ENCODE data around the gene TOX2. TPM values are rescaled to one million over a fixed set of nuclear protein-coding genes. Genes with fewer than 3 reads are reported as not detected.

Gene TOX2
- total and polyA plus RNA-seq, 2 of the 8 experiments (the other 6 are each of a cell fraction or from before 2014, with no cell fraction given), result 1.8 to 3.4 TPM

- Histone ChIP-seq H3K4me2 (ENCODE audit: insufficient read depth in 1 of 2, low read depth in 2 of 2, low read length in 2 of 2) (no peak overlapping the region), H3K56ac (replicated peaks; ENCODE audit: insufficient read length, low read depth, low read length) (no peak overlapping the region), H4K91ac (replicated peaks; ENCODE audit: insufficient read length, low read length) (no peak overlapping the region), H4K8ac (ENCODE audit: extremely low read depth, insufficient read depth, low read length) (no peak overlapping the region), H3K9ac (replicated peaks in 1 of 4; ENCODE audit: extremely low read depth in 1 of 4, low read depth in 3 of 4, low read length in 3 of 4) (no peak overlapping the region; a peak in 1 of 7 replicates), H2AK5ac (ENCODE audit: low read depth, low read length) (no peak overlapping the region), H3K4me1 (replicated peaks in 1 of 4; ENCODE audit: control insufficient read depth in 3 of 4, insufficient read depth in 4 of 4, low read length in 3 of 4) (no peaks in the 10 kb centered on the region), H3K27me3 (replicated peaks in 1 of 4; ENCODE audit: control insufficient read depth in 3 of 4, extremely low read depth in 1 of 4, insufficient read depth in 3 of 4, low read length in 3 of 4) (no peaks in the 10 kb centered on the region), H3K79me1 (ENCODE audit: low read depth, low read length) (no peaks in the 10 kb centered on the region), H2BK120ac (replicated peaks; ENCODE audit: low read depth, low read length) (no peak overlapping the region), H4K20me1 (replicated peaks in 1 of 2; ENCODE audit: control insufficient read depth in 1 of 2, insufficient read depth in 2 of 2, low read length in 2 of 2) (no peaks in the 10 kb centered on the region), H3K27ac (ENCODE audit: low read depth, low read length) (no peak overlapping the region), H2AFZ (ENCODE audit: low read length) (no peak overlapping the region), H3K23me2 (ENCODE audit: low read depth, low read length) (no peaks in the 10 kb centered on the region; the same call in 1 of the 2 replicates), H2BK5ac (ENCODE audit: low read depth, low read length) (no peak overlapping the region), H3K4ac (replicated peaks; ENCODE audit: insufficient read length, low read depth, low read length) (no peak overlapping the region), H3K36me3 (ENCODE audit: control insufficient read depth in 2 of 4, insufficient read depth in 4 of 4, low read length in 3 of 4) (no peaks in the 10 kb centered on the region), H4K5ac (ENCODE audit: insufficient read length, low read depth, low read length) (no peak overlapping the region), H3K23ac (ENCODE audit: insufficient read length) (no peak overlapping the region), H3K79me2 (ENCODE audit: control insufficient read depth in 1 of 2, insufficient read depth in 2 of 2, low read length in 2 of 2) (no peaks in the 10 kb centered on the region), H2BK15ac (ENCODE audit: low read length) (no peak overlapping the region), H3K4me3 (ENCODE audit: extremely low read depth in 1 of 4, insufficient read depth in 2 of 4, low read depth in 3 of 4, low read length in 4 of 4) (no peak overlapping the region), H2BK20ac (ENCODE audit: low read length) (no peak overlapping the region), H3K9me3 (ENCODE audit: insufficient read depth in 2 of 2, low read depth in 1 of 2, low read length in 1 of 2) (no peaks in the 10 kb centered on the region), H3K14ac (ENCODE audit: insufficient read length) (no peak overlapping the region), H3K18ac (ENCODE audit: extremely low read depth, low read length) (no peak overlapping the region), H2BK12ac (ENCODE audit: low read depth, low read length) (no peak overlapping the region)
- POLR2A ChIA-PET (ENCODE audit: partially characterized antibody), result interaction anchor here (0.6 to 1.1 kb wide), 2 partner anchors 9 to 212 kb away, joined by 3 read pairs; no protein-coding TSS in a partner anchor
- FAIRE-seq (no peak), DNase-seq (ENCODE audit: low read depth in 1 of 2, low spot score in 2 of 2) (no peak)
- TF ChIP-seq EP300 (IDR thresholded peaks at IDR 0.05; ENCODE audit: borderline replicate concordance in 1 of 2, low read depth in 2 of 2, low read length in 2 of 2) (no peak), GABPA (IDR thresholded peaks at IDR 0.05; ENCODE audit: borderline replicate concordance, insufficient read depth, low read length) (no peak), ATF2 (IDR thresholded peaks at IDR 0.05; ENCODE audit: low read length) (no peak), SIN3A (conservative IDR thresholded peaks at IDR 0.05 in 1 of 2, IDR thresholded peaks at IDR 0.05 in 1 of 2; ENCODE audit: low read depth in 1 of 2, low read length in 2 of 2) (no peak), KDM5A (IDR thresholded peaks at IDR 0.05; ENCODE audit: low read length) (no peak), CREB1 (IDR thresholded peaks at IDR 0.05) (no peak), KDM1A (IDR thresholded peaks at IDR 0.05; ENCODE audit: borderline replicate concordance, low read length) (no peak), USF2 (IDR thresholded peaks at IDR 0.05; ENCODE audit: low read length) (no peak), POLR2A (IDR thresholded peaks at IDR 0.05; ENCODE audit: control extremely low read depth in 1 of 2, low read depth in 2 of 2, low read length in 2 of 2) (no peak), JUND (IDR thresholded peaks at IDR 0.05; ENCODE audit: low read length) (no peak)
- CTCF ChIA-PET (ENCODE audit: partially characterized antibody), result interaction anchor here (0.6 to 2.7 kb wide), 4 partner anchors 9 to 179 kb away, joined by 3 to 12 read pairs (median 4); no protein-coding TSS in a partner anchor
- 94% methylated on average over 3 of the region's 3 CpGs; no CpG with 5 or more reads in 1 of the 2 experiments for WGBS, 2 experiments (ENCODE audit: extremely low coverage in 1 of 2, insufficient coverage in 1 of 2, insufficient read length in 1 of 2, insufficient replicate concordance in 2 of 2, low coverage in 1 of 2, low lambda C conversion rate in 2 of 2, missing lambda C conversion rate in 1 of 2)
Measured at GRCh38 chr20:43977962-43978361, 63.3 kb downstream of the TOX2 start.

Data from H1 (cell line).